Measurements from ENCODE around the gene MUC20.
"Not testable (repeated sequence)": the region's sequence is repeated elsewhere in the genome, so short reads cannot be mapped to it uniquely, and the experiment has no call there.

The MUC20 gene

GRCh38 chr3:195718477-195718984, 2.2 kb upstream of the MUC20 start:
- Histone ChIP-seq H3K27ac (ENCODE audit: low read depth in 2 of 2, low read length in 2 of 2) (no peak overlapping the region), H3K9me3 (ENCODE audit: control insufficient read depth in 2 of 2, low read length in 2 of 2) (no peaks in the 10 kb centered on the region), H3K4me3 (ENCODE audit: low read length in 2 of 2) (no peak overlapping the region), H3K27me3 (ENCODE audit: control insufficient read depth in 2 of 2, insufficient read depth in 2 of 2, low read length in 2 of 2) (no peaks in the 10 kb centered on the region), H3K9ac (ENCODE audit: low read depth in 1 of 2, low read length in 2 of 2) (no peak overlapping the region), H3K36me3 (ENCODE audit: control insufficient read depth in 2 of 2, insufficient read depth in 2 of 2, low read length in 2 of 2) (peaks cover 0 to 5% of the 10 kb centered on the region in 2 donors), H3K4me1 (ENCODE audit: control insufficient read depth in 2 of 2, insufficient read depth in 2 of 2, low read length in 2 of 2) (peaks cover 4 to 10% of the 10 kb centered on the region in 2 donors)

GRCh38 chr3:195719514-195720254, 1.1 kb upstream of the MUC20 start:
- H3K36me3 ChIP-seq (ENCODE audit: control insufficient read depth in 2 of 2, insufficient read depth in 2 of 2, low read length in 2 of 2); H3K27me3 ChIP-seq (ENCODE audit: control insufficient read depth in 2 of 2, insufficient read depth in 2 of 2, low read length in 2 of 2); H3K4me3 ChIP-seq (ENCODE audit: low read length in 2 of 2); H3K9ac ChIP-seq (ENCODE audit: low read depth in 1 of 2, low read length in 2 of 2); H3K27ac ChIP-seq (ENCODE audit: low read depth in 2 of 2, low read length in 2 of 2); H3K9me3 ChIP-seq (ENCODE audit: control insufficient read depth in 2 of 2, low read length in 2 of 2): not testable (repeated sequence)
- H3K4me1 ChIP-seq (ENCODE audit: control insufficient read depth in 2 of 2, insufficient read depth in 2 of 2, low read length in 2 of 2): peaks cover 4 to 10% of the 10 kb centered on the region in 2 donors

GRCh38 chr3:195722139-195722995, 1.6 kb downstream of the MUC20 start:
- H3K9me3 ChIP-seq (ENCODE audit: control insufficient read depth in 2 of 2, low read length in 2 of 2); H3K36me3 ChIP-seq (ENCODE audit: control insufficient read depth in 2 of 2, insufficient read depth in 2 of 2, low read length in 2 of 2); H3K9ac ChIP-seq (ENCODE audit: low read depth in 1 of 2, low read length in 2 of 2); H3K27me3 ChIP-seq (ENCODE audit: control insufficient read depth in 2 of 2, insufficient read depth in 2 of 2, low read length in 2 of 2): not testable (repeated sequence)
- peak overlapping the region in 1 of 2 donors; percentile 20 for H3K4me3 ChIP-seq (ENCODE audit: low read length in 2 of 2)
- peak overlapping the region in 1 of 2 donors; percentile 32 for H3K27ac ChIP-seq (ENCODE audit: low read depth in 2 of 2, low read length in 2 of 2)
- peaks cover 6 to 16% of the 10 kb centered on the region in 2 donors for H3K4me1 ChIP-seq (ENCODE audit: control insufficient read depth in 2 of 2, insufficient read depth in 2 of 2, low read length in 2 of 2)

- H3K9ac ChIP-seq (ENCODE audit: low read depth in 1 of 2, low read length in 2 of 2); H3K4me3 ChIP-seq (ENCODE audit: low read length in 2 of 2); H3K27ac ChIP-seq (ENCODE audit: low read depth in 2 of 2, low read length in 2 of 2): not testable (repeated sequence)
Observed at GRCh38 chr3:195722996-195723345, 2.2 kb downstream of the MUC20 start.

GRCh38 chr3:195724363-195724762, 3.6 kb downstream of the MUC20 start:
- peaks cover 16 to 24% of the 10 kb centered on the region in 2 donors for H3K4me1 ChIP-seq (ENCODE audit: control insufficient read depth in 2 of 2, insufficient read depth in 2 of 2, low read length in 2 of 2)
- H3K27me3 ChIP-seq (ENCODE audit: control insufficient read depth in 2 of 2, insufficient read depth in 2 of 2, low read length in 2 of 2); H3K36me3 ChIP-seq (ENCODE audit: control insufficient read depth in 2 of 2, insufficient read depth in 2 of 2, low read length in 2 of 2); H3K9me3 ChIP-seq (ENCODE audit: control insufficient read depth in 2 of 2, low read length in 2 of 2); H3K27ac ChIP-seq (ENCODE audit: low read depth in 2 of 2, low read length in 2 of 2); H3K9ac ChIP-seq (ENCODE audit: low read depth in 1 of 2, low read length in 2 of 2); H3K4me3 ChIP-seq (ENCODE audit: low read length in 2 of 2): not testable (repeated sequence)

More at GRCh38 chr3:195722996-195723345, 2.2 kb downstream of the MUC20 start:
- H3K27me3 ChIP-seq (ENCODE audit: control insufficient read depth in 2 of 2, insufficient read depth in 2 of 2, low read length in 2 of 2); H3K9me3 ChIP-seq (ENCODE audit: control insufficient read depth in 2 of 2, low read length in 2 of 2); H3K36me3 ChIP-seq (ENCODE audit: control insufficient read depth in 2 of 2, insufficient read depth in 2 of 2, low read length in 2 of 2): not testable (repeated sequence)
- peaks cover 12 to 21% of the 10 kb centered on the region in 2 donors for H3K4me1 ChIP-seq (ENCODE audit: control insufficient read depth in 2 of 2, insufficient read depth in 2 of 2, low read length in 2 of 2)

- not testable (repeated sequence) for H3K9me3 ChIP-seq (ENCODE audit: control insufficient read depth in 2 of 2, low read length in 2 of 2); H3K27me3 ChIP-seq (ENCODE audit: control insufficient read depth in 2 of 2, insufficient read depth in 2 of 2, low read length in 2 of 2); H3K9ac ChIP-seq (ENCODE audit: low read depth in 1 of 2, low read length in 2 of 2); H3K4me3 ChIP-seq (ENCODE audit: low read length in 2 of 2)
- Histone ChIP-seq H3K27ac (ENCODE audit: low read depth in 2 of 2, low read length in 2 of 2) (peak overlapping the region in 1 of 2 donors; percentile 84), H3K4me1 (ENCODE audit: control insufficient read depth in 2 of 2, insufficient read depth in 2 of 2, low read length in 2 of 2) (peaks cover 15 to 20% of the 10 kb centered on the region in 2 donors), H3K36me3 (ENCODE audit: control insufficient read depth in 2 of 2, insufficient read depth in 2 of 2, low read length in 2 of 2) (peaks cover 0 to 17% of the 10 kb centered on the region in 2 donors)
Observed at GRCh38 chr3:195725916-195726740, 5.3 kb downstream of the MUC20 start.

GRCh38 chr3:195727606-195728195, 6.9 kb downstream of the MUC20 start:
- Histone ChIP-seq H3K36me3 (ENCODE audit: control insufficient read depth in 2 of 2, insufficient read depth in 2 of 2, low read length in 2 of 2) (peaks cover 0 to 27% of the 10 kb centered on the region in 2 donors), H3K27ac (ENCODE audit: low read depth in 2 of 2, low read length in 2 of 2) (peak overlapping the region; percentile 72 to 84), H3K9me3 (ENCODE audit: control insufficient read depth in 2 of 2, low read length in 2 of 2) (no peaks in the 10 kb centered on the region), H3K4me1 (ENCODE audit: control insufficient read depth in 2 of 2, insufficient read depth in 2 of 2, low read length in 2 of 2) (peaks cover 13 to 18% of the 10 kb centered on the region in 2 donors), H3K9ac (ENCODE audit: low read depth in 1 of 2, low read length in 2 of 2) (peak overlapping the region; percentile 20 to 46), H3K27me3 (ENCODE audit: control insufficient read depth in 2 of 2, insufficient read depth in 2 of 2, low read length in 2 of 2) (no peaks in the 10 kb centered on the region), H3K4me3 (ENCODE audit: low read length in 2 of 2) (peak overlapping the region in 1 of 2 donors; percentile 9)

- Histone ChIP-seq H3K9ac (ENCODE audit: low read depth in 1 of 2, low read length in 2 of 2) (peak overlapping the region in 1 of 2 donors; percentile 1), H3K27ac (ENCODE audit: low read depth in 2 of 2, low read length in 2 of 2) (peak overlapping the region; percentile 72 to 84), H3K4me1 (ENCODE audit: control insufficient read depth in 2 of 2, insufficient read depth in 2 of 2, low read length in 2 of 2) (peaks cover 13 to 18% of the 10 kb centered on the region in 2 donors), H3K36me3 (ENCODE audit: control insufficient read depth in 2 of 2, insufficient read depth in 2 of 2, low read length in 2 of 2) (peaks cover 6 to 36% of the 10 kb centered on the region in 2 donors)
- not testable (repeated sequence) for H3K27me3 ChIP-seq (ENCODE audit: control insufficient read depth in 2 of 2, insufficient read depth in 2 of 2, low read length in 2 of 2); H3K4me3 ChIP-seq (ENCODE audit: low read length in 2 of 2); H3K9me3 ChIP-seq (ENCODE audit: control insufficient read depth in 2 of 2, low read length in 2 of 2)
Observed at GRCh38 chr3:195728789-195729188, 8.0 kb downstream of the MUC20 start.

GRCh38 chr3:195729476-195730251, 8.9 kb downstream of the MUC20 start:
- H3K4me1 ChIP-seq (ENCODE audit: control insufficient read depth in 2 of 2, insufficient read depth in 2 of 2, low read length in 2 of 2): peaks cover 13 to 18% of the 10 kb centered on the region in 2 donors
- peak overlapping the region; percentile 72 to 84 for H3K27ac ChIP-seq (ENCODE audit: low read depth in 2 of 2, low read length in 2 of 2)
- H3K9ac ChIP-seq (ENCODE audit: low read depth in 1 of 2, low read length in 2 of 2): no peak overlapping the region
- H3K4me3 ChIP-seq (ENCODE audit: low read length in 2 of 2): no peak overlapping the region
- no peaks in the 10 kb centered on the region for H3K9me3 ChIP-seq (ENCODE audit: control insufficient read depth in 2 of 2, low read length in 2 of 2)
- peaks cover 6 to 40% of the 10 kb centered on the region in 2 donors for H3K36me3 ChIP-seq (ENCODE audit: control insufficient read depth in 2 of 2, insufficient read depth in 2 of 2, low read length in 2 of 2)
- no peaks in the 10 kb centered on the region for H3K27me3 ChIP-seq (ENCODE audit: control insufficient read depth in 2 of 2, insufficient read depth in 2 of 2, low read length in 2 of 2)
